Esophagus mucosa (tissue), 1 donor: ENCODE data around the gene IGSF9. TPM values are rescaled to one million over a fixed set of nuclear protein-coding genes. Genes with fewer than 3 reads are reported as not detected.

ENCODE experiments used
- ATAC-seq: fragments of 200-7000 bp; cut with Tn5 transposase; one replicate; pipeline ENCODE4 v1.9.1; 2020
- total RNA-seq: library from RNA; stranded (reverse); gene quantifications from one replicate; pipeline ENCODE4 v1.2.4, GENCODE V29; 2023
- donor health status: DM: yes; HTN: yes; CAD: no.

IGSF9 gene
- total RNA-seq, 1 donor from 2014 or later, result 13.0 TPM

GRCh38 chr1:159944623-159945455 lies 574 bp downstream of the IGSF9 start:
- ATAC-seq, result no peak

- ATAC-seq, result peak; percentile 52
Measured at GRCh38 chr1:159943908-159944622, 1.3 kb downstream of the IGSF9 start.

- ATAC-seq, result no peak
Measured at GRCh38 chr1:159943278-159943640, 2.2 kb downstream of the IGSF9 start.

GRCh38 chr1:159942632-159943277 lies 2.7 kb downstream of the IGSF9 start:
- ATAC-seq, result no peak

- no peak for ATAC-seq
Measured at GRCh38 chr1:159941591-159942560, 3.5 kb downstream of the IGSF9 start.

- no peak for ATAC-seq
Measured at GRCh38 chr1:159941141-159941540, 4.3 kb downstream of the IGSF9 start.

GRCh38 chr1:159940006-159940620 lies 5.3 kb downstream of the IGSF9 start:
- no peak for ATAC-seq

GRCh38 chr1:159939678-159940002 lies 5.8 kb downstream of the IGSF9 start:
- ATAC-seq, result peak; percentile 31

- no peak for ATAC-seq
Measured at GRCh38 chr1:159938905-159939677, 6.3 kb downstream of the IGSF9 start.

GRCh38 chr1:159938211-159938852 lies 7.1 kb downstream of the IGSF9 start:
- ATAC-seq, result peak; percentile 6

- ATAC-seq, result no peak
Measured at GRCh38 chr1:159937054-159937750, 8.2 kb downstream of the IGSF9 start.

GRCh38 chr1:159936273-159936904 lies 9.0 kb downstream of the IGSF9 start:
- peak; percentile 76 for ATAC-seq

GRCh38 chr1:159935719-159936272 lies 9.6 kb downstream of the IGSF9 start:
- ATAC-seq, result no peak

- no peak for ATAC-seq
Measured at GRCh38 chr1:159935305-159935704, 10.1 kb downstream of the IGSF9 start.

- no peak for ATAC-seq
Measured at GRCh38 chr1:159934136-159935039, 11.0 kb downstream of the IGSF9 start.

GRCh38 chr1:159933347-159933746 lies 12.1 kb downstream of the IGSF9 start:
- peak; percentile 59 for ATAC-seq

GRCh38 chr1:159932296-159933285 lies 12.8 kb downstream of the IGSF9 start:
- ATAC-seq, result no peak
